Measurements from ENCODE around the gene TYK2. TPM values are rescaled to one million over a fixed set of nuclear protein-coding genes. Genes with fewer than 3 reads are reported as not detected.

TYK2 gene
- total and polyA plus RNA-seq, 9 of the 15 experiments (the other 6 are each of a cell fraction or from before 2014, with no cell fraction given) = 15.0 to 182 (median 85.9) TPM

- TF ChIP-seq MLLT1 (IDR thresholded peaks at IDR 0.05) (no peak), ARID4B (CRISPR knock-in tag; IDR thresholded peaks at IDR 0.05) (peak; percentile 39; the same call in 1 of the 2 replicates), KLF6 (CRISPR knock-in tag; IDR thresholded peaks at IDR 0.05; ENCODE audit: borderline replicate concordance) (no peak), PRDM10 (IDR thresholded peaks at IDR 0.05; ENCODE audit: partially characterized antibody) (no peak), ZNF511 (CRISPR knock-in tag; IDR thresholded peaks at IDR 0.05) (no peak), TAL1 (IDR thresholded peaks at IDR 0.05) (no peak), ZC3H4 (CRISPR knock-in tag; IDR thresholded peaks at IDR 0.05; ENCODE audit: borderline replicate concordance) (no peak), TAF9B (IDR thresholded peaks at IDR 0.05; ENCODE audit: partially characterized antibody) (no peak), ZNF354B (CRISPR knock-in tag; IDR thresholded peaks at IDR 0.05) (no peak), ZNF197 (CRISPR knock-in tag; IDR thresholded peaks at IDR 0.05; ENCODE audit: low read depth) (no peak), SMARCA4 (IDR thresholded peaks at IDR 0.05) (peak; percentile 42; the same call in 1 of the 2 replicates), TARDBP (IDR thresholded peaks at IDR 0.05) (no peak), XRCC5 (IDR thresholded peaks at IDR 0.05; ENCODE audit: low read depth, low read length) (0 out of 2 replicates have a peak, but pooled peaks have one; percentile 38)
Measured at GRCh38 chr19:10420444-10421239, 40.3 kb upstream of the TYK2 start, which contains the start of gene PDE4A (continued).

Measured in K562 (cell line).